Activated CD8-positive, alpha-beta T cell treated with anti-CD3 and anti-CD28 coated beads, Interleukin-2, amount 10 ng/mL, durations not matched to agents 7 days and 5 days (primary cell): ENCODE measurements around the gene MYO10. TPM values are rescaled to one million over a fixed set of nuclear protein-coding genes. Genes with fewer than 3 reads are reported as not detected.

Experiments
- ATAC-seq: fragments of 150-1000 bp; cut with Tn5 transposase; one replicate; pipeline ENCODE4 v1.10.0; 2021; ENCODE audit warnings: moderate library complexity
- CTCF ChIA-PET: fragments of 350-600 bp; sonication (Branson Sonifier 250); formaldehyde crosslinking; loops from one replicate; lab custom pipeline; 2021; ENCODE audit warnings: antibody characterized with exemption; lab: Charles Lee
- POLR2A ChIA-PET: fragments of 350-600 bp; sonication (Branson Sonifier 250); formaldehyde crosslinking; loops from one replicate; lab custom pipeline; 2021; ENCODE audit warnings: antibody characterized with exemption; lab: Charles Lee
- DNase-seq: peaks from one replicate; pipeline ENCODE4 v3.0.0-alpha.2; 2020
- H3K27ac Mint-ChIP-seq: one replicate; pipeline ENCODE4 v1.8.0; 2021; ENCODE audit warnings: mild to moderate bottlenecking, mixed read lengths
- H3K27me3 Mint-ChIP-seq: one replicate; pipeline ENCODE4 v1.8.0; 2021; ENCODE audit warnings: low read depth, mixed read lengths
- H3K36me3 Mint-ChIP-seq: one replicate; pipeline ENCODE4 v1.8.0; 2021; ENCODE audit warnings: low read depth, mixed read lengths
- H3K4me1 Mint-ChIP-seq: one replicate; pipeline ENCODE4 v1.8.0; 2021; ENCODE audit warnings: low read depth, mixed read lengths
- H3K4me3 Mint-ChIP-seq: one replicate; pipeline ENCODE4 v1.8.0; 2021; ENCODE audit warnings: mild to moderate bottlenecking, mixed read lengths
- H3K9me3 Mint-ChIP-seq: one replicate; pipeline ENCODE4 v1.8.0; 2022; ENCODE audit warnings: mixed read lengths; ENCODE audit not compliant: insufficient read depth
- total RNA-seq, 2 experiments: library from RNA; stranded (reverse); gene quantifications; one replicate each; pipeline ENCODE4 v1.2.3, GENCODE V29; 2021

Gene MYO10
- total RNA-seq, 2 experiments from 2014 or later, result not detected

- H3K27ac Mint-ChIP-seq, result no peak overlapping the region
- H3K36me3 Mint-ChIP-seq, result no peaks in the 10 kb centered on the region
- H3K9me3 Mint-ChIP-seq, result no peaks in the 10 kb centered on the region
- no peak for DNase-seq
- H3K27me3 Mint-ChIP-seq, result no peaks in the 10 kb centered on the region
- H3K4me3 Mint-ChIP-seq, result no peak overlapping the region
- no peak for ATAC-seq
- POLR2A ChIA-PET, result no interaction called here
- CTCF ChIA-PET, result no interaction called here
- H3K4me1 Mint-ChIP-seq, result no peaks in the 10 kb centered on the region
These were observed 73.3 kb downstream of the MYO10 start for GRCh38 chr5:16862777-16863176.

- Mint-ChIP-seq H3K9me3 (no peaks in the 10 kb centered on the region), H3K36me3 (no peaks in the 10 kb centered on the region), H3K27me3 (no peaks in the 10 kb centered on the region), H3K27ac (no peak overlapping the region), H3K4me1 (no peaks in the 10 kb centered on the region), H3K4me3 (no peak overlapping the region)
- CTCF ChIA-PET, result interaction anchor here (0.6 kb wide), 1 partner anchor 42 kb away, joined by 3 read pairs; no protein-coding TSS in a partner anchor
- ATAC-seq, result no peak
- POLR2A ChIA-PET, result no interaction called here
- no peak for DNase-seq
These were observed 76.7 kb downstream of the MYO10 start for GRCh38 chr5:16859346-16859745.

GRCh38 chr5:16858151-16858550 lies 77.9 kb downstream of the MYO10 start:
- Mint-ChIP-seq H3K4me3 (no peak overlapping the region), H3K27ac (no peak overlapping the region), H3K4me1 (no peaks in the 10 kb centered on the region), H3K27me3 (no peaks in the 10 kb centered on the region), H3K9me3 (no peaks in the 10 kb centered on the region), H3K36me3 (no peaks in the 10 kb centered on the region)
- no peak for DNase-seq
- POLR2A ChIA-PET, result no interaction called here
- no peak for ATAC-seq
- CTCF ChIA-PET, result no interaction called here

- ChIA-PET POLR2A (no interaction called here), CTCF (no interaction called here)
- ATAC-seq, result no peak
- H3K27me3 Mint-ChIP-seq, result no peaks in the 10 kb centered on the region
- no peak overlapping the region for H3K27ac Mint-ChIP-seq
- H3K36me3 Mint-ChIP-seq, result no peaks in the 10 kb centered on the region
- H3K9me3 Mint-ChIP-seq, result no peaks in the 10 kb centered on the region
- no peaks in the 10 kb centered on the region for H3K4me1 Mint-ChIP-seq
- no peak overlapping the region for H3K4me3 Mint-ChIP-seq
- DNase-seq, result no peak
These were observed 78.5 kb downstream of the MYO10 start for GRCh38 chr5:16857635-16858034.

- ATAC-seq, result no peak
- Mint-ChIP-seq H3K36me3 (no peaks in the 10 kb centered on the region), H3K27me3 (no peaks in the 10 kb centered on the region), H3K4me1 (no peaks in the 10 kb centered on the region), H3K9me3 (no peaks in the 10 kb centered on the region), H3K27ac (no peak overlapping the region), H3K4me3 (no peak overlapping the region)
- ChIA-PET CTCF (no interaction called here), POLR2A (no interaction called here)
- no peak for DNase-seq
These were observed 79.6 kb downstream of the MYO10 start for GRCh38 chr5:16856531-16856930.

GRCh38 chr5:16855898-16856297 lies 80.2 kb downstream of the MYO10 start:
- CTCF ChIA-PET, result no interaction called here
- Mint-ChIP-seq H3K9me3 (no peaks in the 10 kb centered on the region), H3K4me1 (no peaks in the 10 kb centered on the region), H3K4me3 (no peak overlapping the region), H3K36me3 (no peaks in the 10 kb centered on the region), H3K27me3 (no peaks in the 10 kb centered on the region), H3K27ac (no peak overlapping the region)
- ATAC-seq, result no peak
- POLR2A ChIA-PET, result no interaction called here
- DNase-seq, result no peak

GRCh38 chr5:16855485-16855884 lies 80.6 kb downstream of the MYO10 start:
- ChIA-PET POLR2A (no interaction called here), CTCF (no interaction called here)
- no peak overlapping the region for H3K4me3 Mint-ChIP-seq

GRCh38 chr5:16854351-16854750 lies 81.7 kb downstream of the MYO10 start:
- Mint-ChIP-seq H3K4me3 (no peak overlapping the region), H3K4me1 (no peaks in the 10 kb centered on the region), H3K27ac (no peak overlapping the region), H3K36me3 (no peaks in the 10 kb centered on the region), H3K9me3 (no peaks in the 10 kb centered on the region), H3K27me3 (no peaks in the 10 kb centered on the region)
- DNase-seq, result no peak
- CTCF ChIA-PET, result no interaction called here
- ATAC-seq, result no peak
- POLR2A ChIA-PET, result no interaction called here

More at GRCh38 chr5:16855485-16855884, 80.6 kb downstream of the MYO10 start:
- Mint-ChIP-seq H3K27me3 (no peaks in the 10 kb centered on the region), H3K27ac (no peak overlapping the region), H3K36me3 (no peaks in the 10 kb centered on the region), H3K4me1 (no peaks in the 10 kb centered on the region), H3K9me3 (no peaks in the 10 kb centered on the region)
- DNase-seq (no peak), ATAC-seq (no peak)

GRCh38 chr5:16853518-16853917 lies 82.6 kb downstream of the MYO10 start:
- ChIA-PET POLR2A (no interaction called here), CTCF (no interaction called here)
- no peaks in the 10 kb centered on the region for H3K27me3 Mint-ChIP-seq
- ATAC-seq (no peak), DNase-seq (no peak)
- H3K4me1 Mint-ChIP-seq, result no peaks in the 10 kb centered on the region
- no peaks in the 10 kb centered on the region for H3K36me3 Mint-ChIP-seq
- no peak overlapping the region for H3K27ac Mint-ChIP-seq
- no peaks in the 10 kb centered on the region for H3K9me3 Mint-ChIP-seq
- no peak overlapping the region for H3K4me3 Mint-ChIP-seq

GRCh38 chr5:16852251-16853005 lies 83.7 kb downstream of the MYO10 start:
- Mint-ChIP-seq H3K4me1 (no peaks in the 10 kb centered on the region), H3K9me3 (no peaks in the 10 kb centered on the region), H3K4me3 (no peak overlapping the region), H3K27ac (no peak overlapping the region), H3K36me3 (no peaks in the 10 kb centered on the region), H3K27me3 (no peaks in the 10 kb centered on the region)
- CTCF ChIA-PET, result no interaction called here
- ATAC-seq, result no peak
- no peak for DNase-seq
- POLR2A ChIA-PET, result no interaction called here

- DNase-seq (no peak), ATAC-seq (no peak)
- H3K36me3 Mint-ChIP-seq, result no peaks in the 10 kb centered on the region
- H3K4me1 Mint-ChIP-seq, result no peaks in the 10 kb centered on the region
- no peaks in the 10 kb centered on the region for H3K9me3 Mint-ChIP-seq
- ChIA-PET POLR2A (no interaction called here), CTCF (no interaction called here)
- H3K27me3 Mint-ChIP-seq, result no peaks in the 10 kb centered on the region
- H3K4me3 Mint-ChIP-seq, result no peak overlapping the region
- H3K27ac Mint-ChIP-seq, result no peak overlapping the region
These were observed 86.3 kb downstream of the MYO10 start for GRCh38 chr5:16849775-16850174.

- ChIA-PET POLR2A (no interaction called here), CTCF (no interaction called here)
- no peak for ATAC-seq
- Mint-ChIP-seq H3K4me1 (no peaks in the 10 kb centered on the region), H3K27ac (no peak overlapping the region), H3K36me3 (no peaks in the 10 kb centered on the region), H3K9me3 (no peaks in the 10 kb centered on the region), H3K4me3 (no peak overlapping the region), H3K27me3 (no peaks in the 10 kb centered on the region)
- DNase-seq, result no peak
These were observed 86.9 kb downstream of the MYO10 start for GRCh38 chr5:16849181-16849580.

- H3K36me3 Mint-ChIP-seq, result no peaks in the 10 kb centered on the region
- ATAC-seq, result no peak
- CTCF ChIA-PET, result no interaction called here
These were observed 91.1 kb downstream of the MYO10 start for GRCh38 chr5:16844952-16845351.

More at GRCh38 chr5:16844952-16845351, 91.1 kb downstream of the MYO10 start:
- POLR2A ChIA-PET, result no interaction called here
- no peak for DNase-seq
- peaks cover 4% of the 10 kb centered on the region for H3K27me3 Mint-ChIP-seq
- no peak overlapping the region for H3K4me3 Mint-ChIP-seq
- H3K4me1 Mint-ChIP-seq, result no peaks in the 10 kb centered on the region
- H3K27ac Mint-ChIP-seq, result no peak overlapping the region
- no peaks in the 10 kb centered on the region for H3K9me3 Mint-ChIP-seq
